GM12891 (cell line): ENCODE data around the gene DGCR2.

ENCODE experiments used
- POLR2A ChIP-seq: IDR thresholded peaks from 2 replicates; pipeline ENCODE4 v1.6.1; 2011; ENCODE audit warnings: low read depth, low read length, control low read depth
- SPI1 ChIP-seq: IDR thresholded peaks from 2 replicates; pipeline ENCODE4 v1.6.1; 2011; ENCODE audit warnings: low read depth, low read length, control low read depth

- TF ChIP-seq POLR2A (no peak), SPI1 (no peak)
These were observed 83.3 kb downstream of the DGCR2 start for GRCh38 chr22:19038728-19039447.
